Duodenal mucosa (tissue), 2 donors: ENCODE data around the gene SH3BP1.

Experiments
- H3K27ac ChIP-seq: one replicate; pipeline ENCODE4 v1.7.0; 2013; ENCODE audit warnings: low read depth, low read length
- H3K27me3 ChIP-seq, 2 donors: one replicate each; pipeline ENCODE4 v1.7.0; 2013; ENCODE audit warnings: low read length in 2 of 2, control low read depth in 1 of 2; ENCODE audit not compliant: insufficient read depth in 2 of 2, control insufficient read depth in 1 of 2
- H3K36me3 ChIP-seq, 2 donors: one replicate each; pipeline ENCODE4 v1.7.0; 2013; ENCODE audit warnings: low read length in 2 of 2, control low read depth in 1 of 2; ENCODE audit not compliant: insufficient read depth in 2 of 2, control insufficient read depth in 1 of 2
- H3K4me1 ChIP-seq, 2 donors: one replicate each; pipeline ENCODE4 v1.7.0; 2013; ENCODE audit warnings: low read length in 2 of 2, control low read depth in 1 of 2; ENCODE audit not compliant: insufficient read depth in 2 of 2, control insufficient read depth in 1 of 2
- H3K4me3 ChIP-seq, 2 donors: one replicate each; pipeline ENCODE4 v1.7.0; 2013; ENCODE audit warnings: low read length in 2 of 2, low read depth in 1 of 2
- H3K9ac ChIP-seq, 2 donors: one replicate each; pipeline ENCODE4 v1.7.0; 2013; ENCODE audit warnings: low read length in 2 of 2, low read depth in 1 of 2
- H3K9me3 ChIP-seq, 2 donors: one replicate each; pipeline ENCODE4 v1.7.0; 2013; ENCODE audit warnings: low read length in 2 of 2, control low read depth in 1 of 2; ENCODE audit not compliant: control insufficient read depth in 1 of 2

SH3BP1 gene

DNA sequence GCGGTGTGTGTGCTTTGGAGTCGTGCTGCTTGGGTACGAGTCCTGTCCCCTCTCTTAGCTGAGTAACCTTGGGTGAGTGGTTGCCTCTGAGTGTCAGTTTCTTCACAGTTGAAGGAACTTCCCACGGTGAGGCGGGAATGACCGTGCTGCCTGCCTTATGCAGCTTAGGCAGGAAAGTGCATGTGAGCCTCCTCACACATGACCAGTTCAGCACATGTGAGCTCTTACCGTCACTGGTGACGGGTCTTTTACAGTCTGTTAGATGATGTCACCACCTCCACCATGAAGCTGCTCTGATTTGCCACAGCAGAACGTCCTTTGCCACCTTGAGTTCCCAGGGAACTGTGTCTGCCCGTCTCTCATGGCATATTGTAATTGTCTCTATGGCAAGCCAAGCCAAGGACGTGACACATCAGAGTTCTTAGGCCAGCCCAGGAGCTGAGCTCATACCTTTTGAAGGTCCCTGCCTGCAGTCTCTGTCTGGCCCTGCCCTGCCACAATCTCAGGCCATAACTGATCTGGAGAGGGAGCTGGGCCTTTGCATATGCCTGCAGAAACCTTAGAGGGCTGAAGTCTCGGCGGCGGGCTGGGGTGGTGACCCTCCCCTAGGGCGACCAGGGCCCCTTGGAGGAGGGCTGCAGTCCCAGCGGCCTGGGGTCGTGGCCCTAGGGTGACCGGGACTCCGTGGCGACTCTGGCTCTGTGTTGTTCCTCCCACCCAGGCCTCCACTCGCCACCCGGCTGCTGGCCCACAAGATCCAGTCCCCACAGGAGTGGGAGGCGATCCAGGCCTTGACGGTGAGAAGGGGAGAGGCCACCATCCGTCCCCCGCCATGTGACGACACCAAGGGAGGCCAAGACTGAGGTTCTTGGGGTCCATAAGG lies 23.0 kb upstream of the SH3BP1 start:
- no peak overlapping the region for H3K4me3 ChIP-seq
- H3K36me3 ChIP-seq, result peaks cover 21 to 57% of the 10 kb centered on the region in 2 donors
- H3K9ac ChIP-seq, result no peak overlapping the region
- no peaks in the 10 kb centered on the region for H3K4me1 ChIP-seq
- H3K9me3 ChIP-seq, result no peaks in the 10 kb centered on the region
- no peak overlapping the region for H3K27ac ChIP-seq
- H3K27me3 ChIP-seq, result no peaks in the 10 kb centered on the region

DNA sequence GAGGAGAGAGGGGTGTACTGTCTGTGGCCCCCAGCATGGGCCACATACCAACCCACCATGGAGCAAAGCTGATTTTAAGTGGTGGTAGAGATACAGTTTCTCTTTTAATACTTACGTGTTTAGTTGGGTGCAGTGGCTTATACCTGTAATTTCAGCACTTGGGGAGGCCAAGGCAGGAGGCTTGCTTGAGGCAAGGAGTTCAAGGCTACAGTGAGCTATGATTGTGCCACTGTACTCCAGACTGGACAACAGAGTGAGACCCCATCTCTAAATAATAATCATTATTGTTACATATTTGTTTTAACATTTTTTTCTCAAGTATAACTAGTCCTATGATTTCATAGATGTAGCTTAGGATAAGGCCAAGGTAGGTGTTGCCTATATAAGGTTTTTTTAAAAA lies 22.0 kb upstream of the SH3BP1 start:
- Histone ChIP-seq H3K36me3 (peaks cover 21 to 62% of the 10 kb centered on the region in 2 donors), H3K9me3 (no peaks in the 10 kb centered on the region), H3K9ac (no peak overlapping the region), H3K4me1 (no peaks in the 10 kb centered on the region), H3K27ac (no peak overlapping the region), H3K4me3 (no peak overlapping the region), H3K27me3 (no peaks in the 10 kb centered on the region)

DNA sequence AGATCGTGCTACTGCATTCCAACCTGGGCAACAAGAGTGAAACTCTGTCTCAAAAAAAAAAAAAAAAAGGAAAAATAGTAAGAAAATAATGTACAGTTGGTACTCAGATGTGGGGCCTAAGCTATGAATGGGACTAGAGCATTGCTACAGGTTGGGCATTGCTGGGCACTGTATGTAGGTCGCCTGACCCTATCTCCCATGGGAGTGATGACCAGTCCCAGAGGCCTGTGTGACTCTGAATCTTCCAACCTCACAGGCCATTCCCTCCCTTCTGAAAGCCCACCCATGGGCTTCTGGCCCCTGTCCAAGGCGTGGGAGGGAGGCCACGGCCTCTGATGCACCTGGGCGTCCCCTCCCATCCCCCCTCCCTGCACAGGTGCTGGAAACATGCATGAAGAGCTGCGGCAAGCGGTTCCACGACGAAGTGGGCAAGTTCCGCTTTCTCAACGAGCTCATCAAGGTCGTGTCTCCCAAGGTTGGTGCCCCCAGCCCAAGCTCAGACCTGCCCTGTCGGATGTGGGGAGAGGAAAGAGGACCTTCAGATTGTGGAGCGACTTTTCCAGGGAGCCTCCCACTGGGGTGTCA lies 21.3 kb upstream of the SH3BP1 start:
- H3K36me3 ChIP-seq, result peaks cover 21 to 66% of the 10 kb centered on the region in 2 donors

DNA sequence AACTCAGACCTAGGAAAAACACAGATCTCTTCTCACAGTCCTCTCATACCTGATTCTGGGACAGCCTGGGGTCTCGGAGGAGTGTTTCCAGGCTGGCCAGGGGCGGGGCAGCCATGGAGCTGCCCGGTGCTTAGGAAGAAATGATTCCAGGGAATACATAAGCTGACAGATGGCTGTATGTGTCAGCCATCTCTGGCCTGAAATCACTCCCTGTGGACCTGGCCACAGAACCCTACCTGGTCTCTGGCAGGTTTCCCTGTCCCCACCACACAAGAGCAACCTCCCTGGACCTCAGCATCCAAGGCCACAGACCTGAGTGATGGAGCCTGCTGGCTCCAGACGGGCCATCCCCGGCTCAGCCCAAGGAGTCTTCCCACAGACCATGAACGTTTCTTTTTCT lies 20.8 kb upstream of the SH3BP1 start:
- Histone ChIP-seq H3K4me3 (no peak overlapping the region), H3K4me1 (peaks cover 1 to 5% of the 10 kb centered on the region in 2 donors), H3K27ac (no peak overlapping the region), H3K27me3 (no peaks in the 10 kb centered on the region), H3K9me3 (no peaks in the 10 kb centered on the region), H3K36me3 (peaks cover 21 to 68% of the 10 kb centered on the region in 2 donors), H3K9ac (no peak overlapping the region)

More for the DNA sequence above, 21.3 kb upstream of the SH3BP1 start:
- Histone ChIP-seq H3K27me3 (no peaks in the 10 kb centered on the region), H3K9ac (no peak overlapping the region), H3K9me3 (no peaks in the 10 kb centered on the region), H3K27ac (no peak overlapping the region), H3K4me3 (no peak overlapping the region), H3K4me1 (peaks cover 0 to under 1% of the 10 kb centered on the region in 2 donors)

DNA sequence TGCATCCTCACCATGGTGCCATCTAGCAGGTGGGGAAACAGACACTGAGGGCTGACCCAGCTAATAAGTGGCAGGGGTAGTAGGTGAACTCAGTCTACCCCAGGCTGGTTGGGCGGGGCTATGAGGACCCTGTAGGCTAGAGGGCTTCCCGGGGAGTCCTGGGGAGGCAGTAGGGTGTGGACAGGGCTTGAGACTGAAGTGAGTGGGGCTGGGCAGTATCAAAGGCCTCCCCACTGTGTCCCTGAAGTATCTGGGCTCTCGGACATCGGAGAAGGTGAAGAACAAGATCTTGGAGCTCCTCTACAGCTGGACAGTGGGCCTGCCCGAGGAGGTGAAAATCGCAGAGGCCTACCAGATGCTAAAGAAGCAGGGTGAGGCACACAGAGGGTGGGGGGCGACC lies 19.5 kb upstream of the SH3BP1 start:
- Histone ChIP-seq H3K27me3 (no peaks in the 10 kb centered on the region), H3K9ac (no peak overlapping the region), H3K36me3 (peaks cover 16 to 66% of the 10 kb centered on the region in 2 donors), H3K9me3 (no peaks in the 10 kb centered on the region), H3K27ac (no peak overlapping the region), H3K4me3 (no peak overlapping the region), H3K4me1 (peaks cover 7 to 10% of the 10 kb centered on the region in 2 donors)

DNA sequence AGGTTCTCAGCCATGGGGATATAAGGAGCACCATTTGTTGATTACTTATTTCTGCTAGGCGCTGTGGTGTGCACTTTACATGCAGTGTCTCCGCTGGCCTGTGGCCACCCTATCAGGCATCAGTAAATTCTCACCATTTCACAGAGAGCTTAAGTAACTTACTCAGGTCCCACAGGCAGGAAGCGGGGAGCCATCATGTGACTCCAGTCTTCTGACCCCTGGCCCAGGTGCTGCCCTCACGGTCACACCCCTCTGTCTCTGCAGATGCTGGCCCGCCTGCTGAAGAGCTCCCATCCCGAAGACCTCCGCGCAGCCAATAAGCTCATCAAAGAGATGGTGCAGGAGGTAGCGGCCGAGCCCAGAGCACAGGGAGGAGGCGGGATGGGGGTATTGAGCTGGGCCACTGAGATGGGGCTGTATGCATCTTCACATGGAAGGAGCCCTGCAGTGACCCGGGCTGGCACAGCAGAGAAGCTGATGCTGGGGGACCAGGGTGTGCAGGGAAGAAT lies 18.1 kb upstream of the SH3BP1 start:
- H3K4me3 ChIP-seq, result no peak overlapping the region
- no peak overlapping the region for H3K27ac ChIP-seq
- no peaks in the 10 kb centered on the region for H3K27me3 ChIP-seq
- peaks cover 11 to 69% of the 10 kb centered on the region in 2 donors for H3K36me3 ChIP-seq
- no peak overlapping the region for H3K9ac ChIP-seq
- H3K9me3 ChIP-seq, result no peaks in the 10 kb centered on the region
- H3K4me1 ChIP-seq, result peaks cover 17 to 23% of the 10 kb centered on the region in 2 donors

DNA sequence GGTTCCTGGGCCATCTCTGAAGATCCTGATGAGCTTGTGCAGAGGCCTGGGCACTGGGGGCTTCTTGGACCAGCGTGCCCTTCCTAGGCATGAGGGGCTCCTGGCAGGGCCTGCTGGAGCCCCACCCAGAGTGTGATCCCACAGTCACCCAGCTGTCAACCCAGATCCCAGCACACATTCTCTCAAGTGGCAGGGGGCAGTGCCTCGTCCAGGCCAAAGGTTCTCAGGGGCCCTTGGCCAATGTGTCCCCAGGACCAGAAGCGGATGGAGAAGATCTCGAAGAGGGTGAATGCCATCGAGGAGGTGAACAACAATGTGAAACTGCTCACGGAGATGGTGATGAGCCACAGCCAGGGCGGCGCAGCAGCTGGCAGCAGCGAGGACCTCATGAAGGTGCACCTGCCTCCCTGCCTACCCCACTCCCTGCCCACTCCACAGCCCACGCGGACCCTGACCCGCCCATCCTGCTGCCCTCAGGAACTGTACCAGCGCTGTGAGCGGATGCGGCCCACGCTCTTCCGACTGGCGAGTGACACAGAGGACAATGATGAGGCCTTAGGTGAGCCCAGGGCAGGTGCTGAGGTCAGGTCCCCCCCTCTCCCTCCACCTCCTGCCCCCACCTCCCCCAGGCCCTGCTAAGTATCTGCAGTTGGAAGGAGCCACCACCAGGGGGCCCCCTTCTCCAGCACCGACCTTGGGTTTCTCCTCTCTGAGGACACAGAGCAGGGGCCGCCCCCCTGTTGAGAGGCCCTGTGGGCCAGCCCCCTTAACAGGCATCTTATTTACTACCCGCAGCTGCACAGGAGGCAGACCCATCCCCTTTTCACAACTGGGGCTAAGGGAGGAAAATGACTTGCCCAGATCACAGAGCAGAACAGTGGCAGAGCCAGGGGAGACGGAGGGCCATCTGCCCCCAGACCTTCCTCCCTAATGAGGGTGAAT lies 16.1 kb upstream of the SH3BP1 start:
- peak overlapping the region in 1 of 2 donors; percentile 46 for H3K9ac ChIP-seq
- H3K4me3 ChIP-seq, result no peak overlapping the region
- H3K27me3 ChIP-seq, result no peaks in the 10 kb centered on the region
- H3K9me3 ChIP-seq, result no peaks in the 10 kb centered on the region
- peaks cover 9 to 53% of the 10 kb centered on the region in 2 donors for H3K36me3 ChIP-seq
- peak overlapping the region; percentile 11 for H3K27ac ChIP-seq
- H3K4me1 ChIP-seq, result peaks cover 34 to 35% of the 10 kb centered on the region in 2 donors

DNA sequence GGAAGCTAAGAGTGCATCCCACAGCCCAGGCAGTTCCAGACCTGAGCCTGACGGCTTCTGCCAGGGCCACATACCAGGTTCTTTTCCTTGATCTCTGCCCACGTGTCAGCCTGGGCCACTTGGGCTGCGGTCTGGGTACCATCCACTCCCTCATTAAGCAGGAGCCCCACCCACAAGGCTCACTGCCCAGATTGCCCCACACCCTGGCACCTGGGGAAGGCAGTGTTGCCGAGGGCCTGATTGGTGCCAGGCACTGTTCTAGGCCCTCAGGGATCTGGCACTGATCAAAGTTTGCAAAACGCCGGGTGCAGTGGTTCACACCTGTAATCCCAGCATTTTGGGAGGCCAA lies 15.5 kb upstream of the SH3BP1 start:
- H3K4me1 ChIP-seq, result peaks cover 34 to 35% of the 10 kb centered on the region in 2 donors
- no peaks in the 10 kb centered on the region for H3K9me3 ChIP-seq
- no peak overlapping the region for H3K4me3 ChIP-seq
- H3K27me3 ChIP-seq, result no peaks in the 10 kb centered on the region
- peaks cover 3 to 50% of the 10 kb centered on the region in 2 donors for H3K36me3 ChIP-seq
- H3K27ac ChIP-seq, result peak overlapping the region; percentile 11
- peak overlapping the region in 1 of 2 donors; percentile 46 for H3K9ac ChIP-seq

DNA sequence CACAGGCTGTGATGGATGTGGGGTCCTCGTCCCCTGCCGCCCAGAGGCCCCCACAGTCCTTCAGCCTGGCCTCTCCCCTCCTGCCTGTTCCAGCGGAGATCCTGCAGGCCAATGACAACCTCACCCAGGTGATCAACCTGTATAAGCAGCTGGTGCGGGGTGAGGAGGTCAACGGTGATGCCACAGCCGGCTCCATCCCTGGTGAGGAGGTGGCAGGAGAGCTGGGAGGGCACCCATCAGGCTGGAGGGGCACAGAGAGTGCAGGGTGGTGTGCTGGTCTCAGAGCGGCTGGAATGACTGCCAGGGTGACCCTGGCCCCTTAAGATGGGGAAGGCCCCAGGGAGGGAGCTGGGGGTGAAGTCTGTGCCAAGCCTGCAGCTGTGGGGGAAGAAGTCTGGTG lies 14.6 kb upstream of the SH3BP1 start:
- Histone ChIP-seq H3K4me1 (peaks cover 34 to 35% of the 10 kb centered on the region in 2 donors), H3K4me3 (no peak overlapping the region), H3K9ac (no peak overlapping the region), H3K27me3 (no peaks in the 10 kb centered on the region), H3K36me3 (peaks cover 8 to 52% of the 10 kb centered on the region in 2 donors), H3K27ac (no peak overlapping the region), H3K9me3 (no peaks in the 10 kb centered on the region)
